Activated CD4-positive, alpha-beta T cell treated with anti-CD3 and anti-CD28 coated beads for 36 hours (primary cell): ENCODE data around the gene DTL. TPM values are rescaled to one million over a fixed set of nuclear protein-coding genes. Genes with fewer than 3 reads are reported as not detected.

Source experiments
- ATAC-seq: fragments of 200-7000 bp; cut with Tn5 transposase; one replicate; pipeline ENCODE4 v1.10.0; 2021; ENCODE audit warnings: mild to moderate bottlenecking, moderate library complexity
- CTCF ChIA-PET: fragments of 350-600 bp; sonication (Branson Sonifier 250); formaldehyde crosslinking; loops from one replicate; lab custom pipeline; 2021; ENCODE audit warnings: antibody characterized with exemption; lab: Charles Lee
- POLR2A ChIA-PET: fragments of 350-600 bp; sonication (Branson Sonifier 250); formaldehyde crosslinking; loops from one replicate; lab custom pipeline; 2021; ENCODE audit warnings: antibody characterized with exemption, inconsistent platforms; lab: Charles Lee
- DNase-seq: peaks from one replicate; pipeline ENCODE4 v3.0.0-alpha.2; 2020
- H3K27ac Mint-ChIP-seq: one replicate; pipeline ENCODE4 v1.8.0; 2021; ENCODE audit warnings: mixed read lengths
- H3K27me3 Mint-ChIP-seq: one replicate; pipeline ENCODE4 v1.8.0; 2021; ENCODE audit warnings: mixed read lengths
- H3K36me3 Mint-ChIP-seq: one replicate; pipeline ENCODE4 v1.8.0; 2021; ENCODE audit warnings: low read depth, mixed read lengths
- H3K4me1 Mint-ChIP-seq: one replicate; pipeline ENCODE4 v1.8.0; 2021; ENCODE audit warnings: mixed read lengths
- H3K4me3 Mint-ChIP-seq: one replicate; pipeline ENCODE4 v1.8.0; 2021; ENCODE audit warnings: mild to moderate bottlenecking, moderate library complexity, mixed read lengths
- H3K9me3 Mint-ChIP-seq: one replicate; pipeline ENCODE4 v1.8.0; 2021; ENCODE audit warnings: low read depth, mixed read lengths
- intact Hi-C, 2 experiments: fragments of 100-400 bp; cut with DNase I in 1 of 2; cut with micrococcal nuclease in 1 of 2; formaldehyde crosslinking; loops; one replicate each; pipeline versions ENCODE4 v1.14.2 to v1.15.1; 2022 to 2024; cut with DNase I, micrococcal nuclease
- microRNA-seq: library from miRNA; unstranded; fragments of <30 nt; microRNA quantifications from one replicate; pipeline ENCODE4 v1.2.0, GENCODE V29; 2021; ENCODE audit warnings: borderline replicate concordance
- total RNA-seq, 2 experiments: library from RNA; stranded (reverse); gene quantifications; one replicate each; pipeline ENCODE4 v1.2.3, GENCODE V29; 2021

Gene DTL
- total RNA-seq, 2 experiments from 2014 or later = 82.1 to 114 TPM

GRCh38 chr1:212149566-212149965 lies 114.0 kb downstream of the DTL start:
- Mint-ChIP-seq H3K36me3 (no peaks in the 10 kb centered on the region), H3K27me3 (no peaks in the 10 kb centered on the region), H3K27ac (no peak overlapping the region), H3K4me1 (no peaks in the 10 kb centered on the region), H3K9me3 (peaks cover 4% of the 10 kb centered on the region), H3K4me3 (no peak overlapping the region)
- ChIA-PET POLR2A (no interaction called here), CTCF (interaction anchor here (0.5 to 0.7 kb wide), 2 partner anchors 162 to 328 kb away, joined by 3 to 4 read pairs; no protein-coding TSS in a partner anchor)
- intact Hi-C loops = no loop called here
- ATAC-seq (no peak), DNase-seq (no peak)

- H3K27ac Mint-ChIP-seq = no peak overlapping the region
- no peaks in the 10 kb centered on the region for H3K36me3 Mint-ChIP-seq
- POLR2A ChIA-PET = no interaction called here
- ATAC-seq (no peak), DNase-seq (no peak)
- no peak overlapping the region for H3K4me3 Mint-ChIP-seq
- intact Hi-C loops = no loop called here
- H3K9me3 Mint-ChIP-seq = peaks cover 6% of the 10 kb centered on the region
- no peaks in the 10 kb centered on the region for H3K4me1 Mint-ChIP-seq
- CTCF ChIA-PET = interaction anchor here (1.0 to 1.4 kb wide), 3 partner anchors 9 to 215 kb away, joined by 3 to 6 read pairs (median 4); no protein-coding TSS in a partner anchor
- H3K27me3 Mint-ChIP-seq = no peaks in the 10 kb centered on the region
Measured at GRCh38 chr1:212152308-212152693, 116.8 kb downstream of the DTL start.

GRCh38 chr1:212152869-212153268 lies 117.3 kb downstream of the DTL start:
- H3K4me3 Mint-ChIP-seq = no peak overlapping the region
- CTCF ChIA-PET = interaction anchor here (0.6 to 1.4 kb wide), 3 partner anchors 9 to 23 kb away, joined by 3 to 6 read pairs (median 4); no protein-coding TSS in a partner anchor
- no peaks in the 10 kb centered on the region for H3K36me3 Mint-ChIP-seq
- DNase-seq (no peak), ATAC-seq (no peak)
- H3K9me3 Mint-ChIP-seq = peaks cover 6% of the 10 kb centered on the region
- no peak overlapping the region for H3K27ac Mint-ChIP-seq
- H3K4me1 Mint-ChIP-seq = no peaks in the 10 kb centered on the region
- no peaks in the 10 kb centered on the region for H3K27me3 Mint-ChIP-seq
- POLR2A ChIA-PET = interaction anchor here (0.6 kb wide), 1 partner anchor 20 kb away, joined by 5 read pairs; no protein-coding TSS in a partner anchor
- intact Hi-C loops = no loop called here

- ChIA-PET POLR2A (no interaction called here), CTCF (no interaction called here)
- H3K9me3 Mint-ChIP-seq = peaks cover 6% of the 10 kb centered on the region
- DNase-seq (no peak), ATAC-seq (no peak)
- H3K27ac Mint-ChIP-seq = no peak overlapping the region
- H3K4me3 Mint-ChIP-seq = no peak overlapping the region
- no peaks in the 10 kb centered on the region for H3K27me3 Mint-ChIP-seq
- no peaks in the 10 kb centered on the region for H3K36me3 Mint-ChIP-seq
- intact Hi-C loops = no loop called here
- H3K4me1 Mint-ChIP-seq = peaks cover 2% of the 10 kb centered on the region
Measured at GRCh38 chr1:212153635-212154034, 118.1 kb downstream of the DTL start.

Small RNA genes within 50 kb of the gene (microRNA-seq; reads per million reads assigned to microRNA genes)
- not detected for gene MIR3122

Other genes with a start within 250 kb of the DTL start
- 10 to 100 TPM; 21.7 to 24.9 TPM for gene LPGAT1, start 205.0 kb upstream of the DTL start, total RNA-seq
- gene INTS7, start 191 bp upstream of the DTL start, total RNA-seq = 10 to 100 TPM; 23.7 to 28.6 TPM
- 10 to 100 TPM; 32.3 to 36.1 TPM for gene PPP2R5A, start 249.7 kb downstream of the DTL start, total RNA-seq